GM21737 (cell line): ENCODE results near the gene CDC42SE1.
"Not testable (repeated sequence)": the region's sequence is repeated elsewhere in the genome, so short reads cannot be mapped to it uniquely, and the experiment has no call there.

Experiments used
- ATAC-seq: cut with Tn5 transposase; IDR thresholded peaks from one replicate; pipeline ENCODE4 v1.9.1; 2021; ENCODE audit warnings: mild to moderate bottlenecking, moderate library complexity; ENCODE audit not compliant: unreplicated experiment

CDC42SE1 gene, protein sequence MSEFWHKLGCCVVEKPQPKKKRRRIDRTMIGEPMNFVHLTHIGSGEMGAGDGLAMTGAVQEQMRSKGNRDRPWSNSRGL

DNA sequence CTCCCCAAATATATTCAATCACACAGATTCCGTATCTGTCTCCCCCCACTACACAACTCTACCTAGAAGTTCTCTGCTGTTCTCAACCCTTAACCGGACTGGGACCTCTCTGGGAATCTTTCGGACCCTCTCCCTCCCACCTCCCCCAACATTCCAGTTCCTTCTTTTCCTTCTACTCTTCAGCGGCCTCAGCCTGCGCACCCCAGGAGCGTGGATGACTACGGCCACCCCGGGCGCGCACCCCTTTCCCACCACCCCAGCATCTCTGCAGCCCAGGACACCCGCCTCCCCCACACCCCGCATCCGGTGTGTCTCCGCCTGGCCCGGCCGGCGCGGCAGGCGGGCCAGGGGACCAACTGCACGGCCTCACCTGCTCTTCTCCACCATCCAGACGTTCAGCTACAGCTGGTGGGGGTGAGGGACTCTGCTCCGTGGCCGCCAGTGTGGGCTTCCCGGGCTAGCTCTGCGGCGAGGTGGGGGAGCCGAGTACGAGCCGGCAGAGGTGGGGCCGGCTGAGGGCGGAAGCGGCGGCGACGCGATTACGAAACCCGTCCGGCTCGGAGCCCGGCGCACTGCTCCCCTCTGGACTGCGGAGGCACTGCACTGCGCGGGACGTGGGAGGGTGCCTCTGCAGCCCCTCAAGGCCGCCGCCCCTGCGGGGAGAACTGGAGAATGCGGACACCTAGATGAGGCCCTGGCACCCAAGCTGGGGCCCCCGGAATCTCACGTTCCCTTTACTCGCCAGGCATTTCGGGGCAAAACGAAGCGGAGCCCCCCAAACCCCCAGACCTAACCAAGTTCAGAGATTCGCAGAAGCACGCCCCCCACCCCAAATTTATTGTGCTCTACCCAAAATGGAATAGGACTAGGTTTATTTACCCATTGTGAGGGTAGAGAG lies at the start of gene CDC42SE1:
Gene CDC42SE1 (minus strand): TSS at position 514 of the 898 bp plus-strand sequence. CDS start 3,892 bp downstream, outside the sequence.
- ATAC-seq: peak; percentile 77

DNA sequence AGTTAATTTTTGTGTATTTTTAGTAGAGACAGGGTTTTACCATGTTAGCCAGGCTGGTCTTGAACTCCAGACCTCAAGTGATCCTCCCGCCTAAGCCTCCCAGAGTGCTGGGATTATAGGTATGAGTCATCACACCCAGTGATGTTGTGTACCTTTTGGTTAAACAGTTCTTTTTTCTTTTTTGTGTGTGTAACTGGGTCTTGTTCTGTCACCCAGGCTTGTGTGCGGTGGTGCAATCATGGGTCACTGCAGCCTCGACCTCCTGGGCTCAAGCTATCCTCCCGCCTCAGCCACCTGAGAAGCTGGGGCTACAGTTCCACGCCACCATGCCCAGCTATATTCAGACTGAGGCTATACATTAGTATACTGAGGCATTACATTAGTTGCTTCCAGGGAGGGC lies 48.9 kb upstream of the CDC42SE1 start:
- ATAC-seq: no peak

DNA sequence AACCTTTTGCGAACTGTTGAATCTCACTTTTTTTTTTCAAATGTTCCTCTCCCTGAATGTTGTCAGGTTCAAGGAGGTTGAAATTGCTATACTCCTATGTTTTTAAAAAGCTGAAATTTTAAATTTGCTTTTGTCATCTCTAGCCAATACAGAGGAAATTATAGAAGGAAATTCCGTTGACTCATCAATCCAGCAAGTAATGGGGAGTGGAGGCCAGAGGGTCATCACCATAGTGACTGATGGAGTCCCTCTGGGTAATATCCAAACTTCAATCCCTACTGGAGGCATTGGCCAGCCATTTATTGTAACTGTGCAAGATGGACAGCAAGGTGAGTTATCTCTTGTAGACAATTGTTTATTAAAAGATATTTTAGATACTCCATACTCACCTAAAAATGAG lies 47.5 kb upstream of the CDC42SE1 start:
- ATAC-seq: no peak

DNA sequence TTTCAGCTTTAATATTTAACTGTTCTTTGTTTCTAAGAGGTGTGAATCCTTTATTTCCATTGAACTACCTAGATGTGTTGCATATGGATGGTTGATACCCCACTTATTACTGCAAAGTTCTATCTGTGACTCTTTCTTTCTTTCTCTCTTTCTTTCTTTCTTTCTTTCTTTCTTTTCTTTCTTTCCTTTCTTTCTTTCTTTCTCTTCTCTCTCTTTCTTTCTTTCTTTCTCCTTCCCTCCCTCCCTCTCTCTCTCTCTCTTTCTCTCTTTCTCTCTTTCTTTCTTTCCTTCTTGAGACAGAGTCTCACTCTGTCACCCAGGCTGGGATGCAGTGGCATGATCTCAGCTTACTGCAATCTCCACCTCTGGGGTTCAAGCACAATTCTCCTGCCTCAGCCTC lies 45.2 kb upstream of the CDC42SE1 start:
- no peak for ATAC-seq

DNA sequence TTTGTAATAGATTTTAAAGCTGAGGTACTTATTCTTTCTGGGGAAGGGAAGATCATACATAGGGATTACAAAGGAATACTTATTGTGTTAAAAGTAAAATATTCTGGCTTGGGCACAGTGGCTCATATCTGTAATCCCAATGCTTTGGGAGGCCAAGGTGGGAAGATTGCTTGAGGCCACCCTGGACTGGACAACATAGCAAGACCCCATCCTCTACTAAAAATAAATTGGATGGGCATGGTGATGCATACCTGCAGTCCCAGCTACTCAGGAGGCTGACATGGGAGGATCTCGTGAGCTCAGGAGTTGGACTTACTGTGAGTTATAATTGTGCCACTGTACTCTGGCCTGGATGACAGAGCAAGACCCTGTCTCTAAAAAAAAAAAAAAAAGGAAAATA lies 38.7 kb upstream of the CDC42SE1 start:
- ATAC-seq: no peak

DNA sequence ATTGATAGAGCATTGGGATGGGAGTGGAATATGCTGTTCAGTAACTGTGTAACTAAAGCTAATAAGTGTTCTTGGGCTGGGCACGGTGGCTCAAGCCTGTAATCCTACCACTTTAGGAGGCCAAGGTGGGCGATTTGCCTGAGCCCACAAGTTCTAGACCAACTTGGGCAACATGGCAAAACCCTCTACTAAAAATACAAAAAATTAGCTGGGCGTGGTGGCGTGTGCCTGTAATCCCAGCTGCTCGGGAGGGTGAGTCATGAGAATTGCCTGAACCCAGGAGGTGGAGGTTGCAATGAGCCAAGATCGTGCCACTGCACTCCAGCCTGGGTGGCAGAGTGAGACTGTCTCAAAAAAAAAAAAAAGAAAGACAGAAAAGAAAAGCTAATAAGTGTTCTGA lies 38.0 kb upstream of the CDC42SE1 start:
- not testable (repeated sequence) for ATAC-seq

DNA sequence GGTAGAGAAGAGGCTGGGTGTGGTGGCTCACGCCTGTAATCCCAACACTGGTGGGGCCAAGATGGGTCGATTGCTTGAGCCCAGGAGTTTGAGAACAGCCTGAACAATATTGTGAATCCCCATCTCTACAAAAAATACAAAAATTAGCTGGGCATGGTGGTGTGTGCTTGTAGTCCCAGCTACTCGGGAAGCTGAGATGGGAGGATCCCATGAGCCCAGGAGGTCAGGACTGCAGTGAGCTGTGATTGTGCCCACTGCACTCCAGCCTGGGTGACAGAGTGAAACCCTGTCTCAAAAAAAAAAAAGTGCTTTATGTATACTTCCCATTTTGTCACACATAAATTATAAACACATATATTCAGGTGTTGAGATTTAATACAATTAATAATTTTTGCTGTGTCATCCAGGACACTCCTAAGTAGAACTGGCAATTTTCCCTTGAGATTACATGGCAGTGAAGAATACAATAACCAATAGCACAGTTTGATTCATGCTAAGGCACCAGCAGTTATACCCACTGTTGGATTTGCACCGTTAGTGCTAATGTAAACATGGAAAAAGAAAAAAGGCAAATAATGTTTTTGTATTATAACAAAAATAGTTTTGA lies 26.6 kb upstream of the CDC42SE1 start:
- ATAC-seq: no peak

DNA sequence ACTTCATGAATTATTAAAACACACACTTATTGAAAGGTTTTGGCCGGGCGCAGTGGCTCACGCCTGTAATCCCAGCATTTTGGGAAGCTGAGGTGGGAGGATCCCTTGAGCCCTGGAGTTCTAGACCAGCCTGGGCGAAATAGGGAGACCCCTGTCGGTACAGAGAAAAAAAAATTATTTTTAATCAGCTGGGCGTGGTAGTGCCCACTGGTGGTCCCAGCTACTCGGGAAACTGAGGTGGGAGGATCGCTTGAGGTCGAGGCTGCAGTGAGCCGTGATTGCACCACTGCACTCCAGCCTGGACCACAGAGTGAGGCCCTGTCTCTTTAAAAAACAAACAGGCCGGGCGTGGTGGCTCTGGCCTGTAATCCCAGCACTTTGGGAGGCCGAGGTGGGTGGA lies 12.8 kb upstream of the CDC42SE1 start:
- ATAC-seq: no peak

DNA sequence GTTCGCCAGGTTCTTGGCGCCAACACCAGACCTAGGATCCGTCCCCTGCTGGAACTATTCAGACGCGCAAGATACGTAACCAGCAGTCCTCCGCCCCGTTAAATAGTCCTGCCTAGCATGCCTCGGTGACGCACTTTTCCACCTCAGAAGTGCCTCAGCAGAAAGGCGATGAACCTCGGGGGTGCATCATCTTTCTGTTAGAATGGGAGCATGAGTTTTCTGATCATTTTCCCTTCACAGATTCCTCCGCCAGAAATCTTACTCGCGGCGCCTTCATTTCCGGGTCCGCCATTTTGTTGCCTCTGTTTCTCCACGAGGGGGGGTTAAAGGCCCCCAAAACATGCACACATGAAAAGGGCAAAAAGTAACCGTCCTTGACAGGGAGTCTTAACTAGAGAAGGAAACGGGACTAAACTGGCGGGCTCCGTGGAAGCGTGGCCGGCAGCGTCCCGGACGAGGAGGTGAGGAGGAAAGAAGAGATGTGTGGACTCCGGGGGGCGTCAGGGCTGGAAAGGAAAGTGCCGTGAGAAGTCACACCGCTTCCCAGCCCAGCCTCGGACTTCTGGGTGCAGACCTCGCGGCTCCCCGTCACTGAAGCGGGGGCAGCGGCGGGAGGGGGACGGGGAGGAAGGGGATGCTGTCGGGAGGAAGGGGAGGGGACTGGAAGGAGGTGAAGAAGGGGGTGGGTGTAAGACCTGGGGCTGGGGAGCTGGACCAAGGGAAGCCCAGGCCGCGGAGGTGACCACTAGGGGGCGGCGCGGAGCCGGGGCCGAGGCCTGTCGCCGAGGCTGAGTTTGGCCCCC lies 11.3 kb upstream of the CDC42SE1 start, which contains the start of gene GABPB2:
Gene GABPB2 (plus strand): TSS at position 288 of the 803 bp plus-strand sequence. CDS start 17,429 bp downstream, outside the sequence.
- ATAC-seq: peak; percentile 79

DNA sequence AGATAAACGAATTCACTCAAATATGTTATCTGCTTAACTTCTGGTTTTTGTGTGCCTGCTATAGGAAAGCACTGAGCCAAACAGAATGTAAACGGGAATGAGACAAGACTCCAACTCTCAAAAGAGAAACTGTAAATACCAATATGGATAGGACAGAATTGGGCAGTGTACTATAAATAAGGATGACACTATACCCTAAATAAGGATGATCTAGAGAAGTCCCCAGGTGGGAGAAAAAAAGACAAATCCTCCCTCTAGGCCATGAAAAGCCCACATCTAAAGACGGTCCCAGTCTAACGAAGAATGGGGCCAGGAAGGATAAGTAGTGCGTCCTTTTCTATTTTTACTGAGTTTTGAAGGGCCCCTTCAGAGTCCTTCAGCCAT lies 9.7 kb upstream of the CDC42SE1 start:
- ATAC-seq: no peak

DNA sequence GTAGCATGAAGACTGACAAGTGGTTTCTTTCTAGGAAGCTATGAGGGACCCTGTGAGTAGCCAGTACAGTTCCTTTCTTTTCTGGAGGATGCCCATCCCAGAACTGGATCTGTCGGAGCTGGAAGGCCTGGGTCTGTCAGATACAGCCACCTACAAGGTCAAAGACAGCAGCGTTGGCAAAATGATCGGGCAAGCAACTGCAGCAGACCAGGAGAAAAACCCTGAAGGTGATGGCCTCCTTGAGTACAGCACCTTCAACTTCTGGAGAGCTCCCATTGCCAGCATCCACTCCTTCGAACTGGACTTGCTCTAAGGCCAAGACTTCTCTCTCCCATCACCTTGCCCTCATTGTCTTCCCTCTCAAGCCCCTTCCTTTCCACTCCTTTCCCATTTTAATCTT lies 7.8 kb upstream of the CDC42SE1 start:
- ATAC-seq: no peak

DNA sequence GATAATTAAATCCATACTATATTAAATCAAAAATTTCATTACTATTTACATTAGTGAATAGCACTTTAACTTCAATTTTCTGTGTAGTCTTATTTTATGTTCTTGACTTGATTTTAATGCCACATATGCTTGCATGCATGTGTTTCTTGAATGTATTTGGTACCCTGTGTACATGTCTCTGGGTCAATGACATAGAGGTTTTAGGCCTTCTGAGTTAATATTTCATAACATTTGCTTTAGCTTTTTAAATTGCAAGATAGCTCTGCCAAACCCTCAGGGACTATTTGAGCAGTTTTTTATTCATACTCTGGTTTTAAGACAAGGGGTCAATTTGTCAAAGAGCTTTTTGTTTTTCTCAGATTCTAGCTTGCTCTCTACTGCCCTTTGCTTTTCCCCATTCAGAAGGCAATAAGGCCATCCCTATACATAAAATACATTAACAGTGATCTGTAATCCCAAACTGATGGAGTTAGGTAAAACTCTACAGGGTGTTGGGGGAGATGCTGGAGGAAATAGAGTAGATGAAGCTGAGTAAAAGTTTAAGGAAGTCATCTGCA lies 5.7 kb upstream of the CDC42SE1 start:
- ATAC-seq: no peak

DNA sequence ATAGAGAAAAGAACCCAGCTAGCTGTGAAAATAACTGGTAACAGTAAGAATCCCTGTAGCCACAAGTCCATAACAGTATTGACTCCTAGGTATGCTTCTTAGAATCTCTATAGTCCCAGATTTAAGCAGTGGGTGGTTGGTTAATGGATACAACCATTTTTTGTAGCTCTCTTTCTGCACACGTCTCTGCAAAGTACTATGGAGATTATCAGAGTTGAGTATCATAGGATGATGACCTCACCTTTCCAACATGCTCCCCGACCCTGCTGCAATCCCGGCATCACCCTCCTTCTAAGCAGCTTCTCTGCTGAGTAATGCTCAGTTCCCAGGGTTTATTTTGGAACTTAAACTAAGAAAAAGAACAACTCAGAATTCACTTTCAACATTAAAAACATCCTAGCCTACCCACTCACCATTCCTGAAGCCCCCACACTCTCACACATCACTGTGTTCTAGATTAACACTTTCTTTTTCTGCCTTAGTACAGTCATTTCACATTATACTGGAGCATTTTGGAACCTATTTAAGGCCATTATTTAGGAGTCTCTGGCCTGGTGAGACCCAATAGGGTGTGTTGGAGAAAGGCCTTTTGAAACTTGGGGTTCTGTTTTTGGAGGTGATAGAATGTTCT lies 3.4 kb upstream of the CDC42SE1 start:
- no peak for ATAC-seq

DNA sequence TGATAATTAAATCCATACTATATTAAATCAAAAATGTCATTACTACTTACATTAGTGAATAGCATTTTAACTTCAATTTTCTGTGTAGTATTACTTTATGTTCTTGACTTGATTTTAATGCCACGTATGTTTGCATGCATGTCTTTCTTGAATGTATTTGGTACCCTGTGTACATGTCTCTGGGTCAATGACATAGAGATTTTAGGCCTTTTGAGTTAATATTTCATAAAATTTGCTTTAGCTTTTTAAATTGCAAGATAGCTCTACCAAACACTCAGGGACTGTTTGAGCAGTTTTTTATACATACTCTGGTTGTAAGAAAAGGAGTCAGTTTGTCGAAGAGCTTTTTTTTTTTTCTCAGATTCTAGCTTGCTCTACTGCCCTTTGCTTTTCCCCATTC lies 2.3 kb upstream of the CDC42SE1 start:
- no peak for ATAC-seq

DNA sequence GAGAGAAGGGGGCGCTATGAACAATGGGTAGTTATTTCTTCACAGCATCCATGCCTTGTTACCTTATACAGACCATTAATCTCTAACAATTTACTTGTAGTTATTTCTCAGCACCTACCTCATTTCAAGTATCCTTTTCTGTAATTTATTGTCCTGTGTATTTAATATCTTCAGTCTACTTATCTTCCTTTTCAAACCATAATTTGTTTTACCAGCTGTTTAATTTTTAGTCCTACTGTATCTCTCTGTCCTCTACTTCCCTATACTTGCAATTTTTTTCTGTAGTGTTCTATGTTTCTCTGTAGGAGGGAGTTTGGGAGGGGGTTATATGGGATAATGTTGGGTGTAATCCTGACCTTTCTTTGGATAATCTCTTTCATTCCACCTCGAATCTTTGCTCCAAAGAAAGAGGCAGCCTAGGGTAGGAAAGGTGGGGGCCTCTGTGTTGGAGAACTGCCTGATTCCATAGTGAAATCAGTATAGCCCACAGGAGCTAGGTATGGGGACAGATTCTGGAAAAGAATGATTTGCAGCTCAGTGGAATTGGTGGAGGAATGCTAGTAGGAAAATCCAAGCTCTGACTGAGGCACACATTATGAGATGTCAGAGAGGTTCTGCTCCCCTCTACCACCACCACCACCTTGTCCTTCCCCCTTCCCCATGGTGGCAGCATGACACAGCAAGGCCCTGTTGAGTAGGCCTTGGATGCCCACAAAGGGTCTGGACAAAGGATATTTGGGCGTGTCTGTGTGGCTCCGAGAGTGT lies 1.4 kb upstream of the CDC42SE1 start:
- ATAC-seq: no peak

DNA sequence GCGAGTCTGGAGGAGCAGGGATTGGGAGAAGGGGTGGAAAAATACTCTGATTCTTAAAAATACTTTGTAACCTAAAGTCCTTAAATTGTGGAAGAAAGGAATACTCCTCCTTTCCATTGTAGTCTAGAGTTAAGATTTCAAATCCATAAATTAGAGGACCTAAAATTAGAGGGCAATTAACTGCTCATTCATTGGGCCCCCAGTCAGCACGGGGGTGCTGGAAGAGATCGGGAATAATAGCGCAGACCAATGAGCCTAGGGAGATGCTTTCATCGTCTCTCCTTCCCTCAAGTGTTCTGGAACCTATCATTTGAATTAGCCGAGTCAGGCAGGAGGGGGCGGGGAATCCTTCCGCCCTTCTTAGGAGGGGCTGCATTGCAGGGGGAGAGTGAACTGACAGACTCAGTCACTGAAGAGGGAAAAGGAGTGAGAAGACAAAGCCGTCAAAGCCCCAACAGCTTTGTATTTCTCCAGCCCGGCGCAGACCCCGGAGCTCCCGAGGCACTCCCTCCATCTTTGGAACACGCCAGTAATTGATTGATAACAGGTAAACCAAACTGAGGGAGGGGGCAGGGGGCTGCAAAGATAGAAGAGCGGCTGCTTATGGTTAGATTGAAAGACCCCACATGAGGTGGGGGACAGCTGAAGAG lies 710 bp upstream of the CDC42SE1 start, which contains the start of gene MLLT11:
Gene MLLT11 (plus strand): TSS at position 391 of the 650 bp plus-strand sequence. CDS start 6,828 bp downstream, outside the sequence.
- ATAC-seq: no peak

DNA sequence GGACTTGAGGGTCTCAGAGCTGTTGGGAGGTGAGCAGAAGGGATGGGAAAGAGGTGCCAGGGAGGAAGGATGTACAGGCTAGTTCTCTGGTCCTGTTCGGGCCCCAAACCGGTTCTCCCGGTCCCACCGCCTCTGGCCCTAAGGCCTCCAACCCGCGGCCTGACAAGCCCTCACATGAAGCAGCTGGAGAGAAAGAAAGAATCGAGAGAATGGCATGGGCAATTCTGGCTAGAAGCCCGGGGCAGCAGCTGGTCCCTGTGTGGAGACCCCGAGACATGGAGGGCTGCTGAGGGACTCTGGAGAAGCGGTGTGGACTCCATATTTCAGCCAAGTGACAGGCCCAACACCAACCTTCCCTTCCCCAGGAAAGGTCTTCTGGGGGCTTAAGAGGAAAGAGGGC lies 730 bp downstream of the CDC42SE1 start:
- no peak for ATAC-seq

DNA sequence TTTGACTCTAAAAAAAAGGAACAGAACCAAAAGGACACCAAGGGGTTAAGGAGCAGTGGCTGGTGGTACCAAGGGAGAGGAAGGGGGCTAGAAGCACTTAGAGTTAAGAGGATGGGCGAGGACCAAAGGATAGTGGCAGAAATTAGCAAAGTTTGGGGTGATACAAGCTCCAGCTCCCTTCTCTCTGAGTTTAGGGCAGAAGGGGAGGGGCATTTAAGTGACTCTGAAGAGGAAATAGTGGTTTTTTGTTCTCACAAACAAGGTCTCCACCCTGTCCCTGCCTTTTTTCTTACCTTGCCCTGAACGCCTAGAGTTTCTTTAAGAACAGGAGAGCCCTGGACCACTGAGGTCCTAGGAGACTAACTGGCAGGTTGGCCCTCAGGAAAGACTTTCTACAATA lies 3.3 kb downstream of the CDC42SE1 start:
- ATAC-seq: no peak

DNA sequence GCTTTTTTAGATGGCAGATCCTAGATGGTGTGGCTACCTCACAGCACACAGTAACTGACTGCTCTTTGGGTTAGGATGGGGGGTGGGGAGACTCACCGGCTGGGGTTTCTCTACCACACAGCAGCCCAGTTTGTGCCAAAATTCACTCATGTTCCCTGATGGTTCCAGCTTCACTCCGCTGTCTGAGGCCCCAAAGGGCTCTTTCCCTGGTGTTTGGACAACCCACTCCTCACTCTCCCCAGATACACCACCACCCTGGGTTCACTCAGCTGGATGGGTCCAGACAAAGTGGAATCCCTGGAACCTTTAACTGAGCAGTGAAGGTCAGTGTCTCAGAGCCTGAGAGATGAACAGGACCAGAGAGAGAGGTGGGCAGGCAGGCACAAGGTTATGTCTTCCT lies 3.8 kb downstream of the CDC42SE1 start:
- no peak for ATAC-seq
